DND-41 (cell line): ENCODE results near the gene AQP5.

Experiments used
- EZH2 ChIP-seq: IDR thresholded peaks from 3 replicates; pipeline ENCODE4 v1.6.1; 2012; ENCODE audit warnings: borderline replicate concordance, low read depth, mild to moderate bottlenecking, moderate library complexity, low read length, inconsistent platforms; ENCODE audit not compliant: severe bottlenecking
- TF ChIP-seq, protein P1 (sequence below): IDR thresholded peaks from 2 replicates; pipeline ENCODE4 v1.5.1; 2012; ENCODE audit warnings: borderline replicate concordance, low read length, moderate library complexity, mild to moderate bottlenecking; ENCODE audit not compliant: poor library complexity, severe bottlenecking; ENCODE audit errors: extremely low read depth

DNA sequence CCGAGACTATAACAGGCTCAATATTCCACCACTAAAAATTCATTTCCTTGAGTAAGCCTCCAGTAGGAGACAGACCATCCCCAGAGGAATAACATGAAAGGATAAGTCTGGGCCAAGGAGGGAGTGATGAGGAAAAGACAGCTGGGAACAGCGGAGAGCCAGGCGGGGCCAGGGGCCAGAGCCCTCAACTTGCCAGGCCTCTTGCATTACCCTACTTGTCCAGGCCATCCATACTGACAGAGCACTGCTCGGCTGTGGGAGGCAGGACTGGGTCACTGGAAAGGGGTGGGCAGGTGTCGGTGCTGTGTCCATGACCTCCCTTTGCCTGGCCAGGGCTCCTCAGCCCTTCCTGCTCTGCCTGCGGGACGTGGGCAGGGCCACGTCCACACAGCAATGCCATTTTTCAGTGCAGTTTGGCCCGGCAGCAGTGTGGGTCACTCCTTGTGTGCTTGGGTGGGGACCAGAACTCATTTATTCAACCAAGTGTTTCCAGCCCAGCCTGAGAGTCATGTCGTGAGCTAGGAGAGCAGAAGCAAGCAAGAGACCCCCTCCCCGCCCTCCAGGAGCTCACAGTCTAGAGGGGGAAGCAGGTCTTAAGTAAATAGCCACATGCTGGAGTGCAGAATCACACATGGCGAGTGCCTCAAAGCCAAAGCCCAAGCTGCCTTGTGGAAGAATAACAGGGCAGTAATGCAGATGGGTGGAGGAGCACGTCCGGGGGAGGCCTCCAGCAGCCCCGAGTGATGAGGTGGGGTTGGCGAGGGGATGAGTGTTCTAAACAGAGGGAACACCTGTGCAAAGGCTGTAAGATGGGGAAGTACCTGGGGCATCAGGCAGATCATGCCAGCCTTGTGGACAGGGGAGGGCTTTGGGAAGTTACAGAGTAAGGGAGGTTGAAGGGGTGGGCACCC is 49.1 kb upstream of the AQP5 start:
- TF ChIP-seq EZH2 = no peak
- TF ChIP-seq, protein P1, sequence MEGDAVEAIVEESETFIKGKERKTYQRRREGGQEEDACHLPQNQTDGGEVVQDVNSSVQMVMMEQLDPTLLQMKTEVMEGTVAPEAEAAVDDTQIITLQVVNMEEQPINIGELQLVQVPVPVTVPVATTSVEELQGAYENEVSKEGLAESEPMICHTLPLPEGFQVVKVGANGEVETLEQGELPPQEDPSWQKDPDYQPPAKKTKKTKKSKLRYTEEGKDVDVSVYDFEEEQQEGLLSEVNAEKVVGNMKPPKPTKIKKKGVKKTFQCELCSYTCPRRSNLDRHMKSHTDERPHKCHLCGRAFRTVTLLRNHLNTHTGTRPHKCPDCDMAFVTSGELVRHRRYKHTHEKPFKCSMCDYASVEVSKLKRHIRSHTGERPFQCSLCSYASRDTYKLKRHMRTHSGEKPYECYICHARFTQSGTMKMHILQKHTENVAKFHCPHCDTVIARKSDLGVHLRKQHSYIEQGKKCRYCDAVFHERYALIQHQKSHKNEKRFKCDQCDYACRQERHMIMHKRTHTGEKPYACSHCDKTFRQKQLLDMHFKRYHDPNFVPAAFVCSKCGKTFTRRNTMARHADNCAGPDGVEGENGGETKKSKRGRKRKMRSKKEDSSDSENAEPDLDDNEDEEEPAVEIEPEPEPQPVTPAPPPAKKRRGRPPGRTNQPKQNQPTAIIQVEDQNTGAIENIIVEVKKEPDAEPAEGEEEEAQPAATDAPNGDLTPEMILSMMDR = no peak
